Right hindlimb (tissue), 1 donor: Measurements from ENCODE around the gene ZCCHC9.
"Not testable (repeated sequence)": the region's sequence is repeated elsewhere in the genome, so short reads cannot be mapped to it uniquely, and the experiment has no call there.

Source experiments
- DNase-seq: peaks from one replicate; pipeline ENCODE4 v3.0.0-alpha.2; 2018

Gene ZCCHC9

GRCh38 chr5:81310402-81311063 is 9.1 kb downstream of the ZCCHC9 start:
- no peak for DNase-seq

- no peak for DNase-seq
These were observed 11.9 kb downstream of the ZCCHC9 start for GRCh38 chr5:81313278-81313677.

GRCh38 chr5:81313686-81314085 is 12.3 kb downstream of the ZCCHC9 start:
- no peak for DNase-seq

GRCh38 chr5:81314581-81314980 is 13.2 kb downstream of the ZCCHC9 start:
- no peak for DNase-seq

- DNase-seq = no peak
These were observed 13.9 kb downstream of the ZCCHC9 start for GRCh38 chr5:81315336-81315735.

GRCh38 chr5:81315830-81316229 is 14.4 kb downstream of the ZCCHC9 start:
- no peak for DNase-seq

- no peak for DNase-seq
These were observed 15.2 kb downstream of the ZCCHC9 start for GRCh38 chr5:81316571-81316970.

GRCh38 chr5:81317536-81317935 is 16.1 kb downstream of the ZCCHC9 start:
- DNase-seq = no peak

GRCh38 chr5:81326554-81326953 is 25.2 kb downstream of the ZCCHC9 start:
- DNase-seq = no peak

- no peak for DNase-seq
These were observed 33.1 kb downstream of the ZCCHC9 start for GRCh38 chr5:81334304-81335061.

GRCh38 chr5:81335946-81336345 is 34.6 kb downstream of the ZCCHC9 start:
- DNase-seq = no peak

GRCh38 chr5:81336556-81336955 is 35.2 kb downstream of the ZCCHC9 start:
- DNase-seq = no peak

GRCh38 chr5:81337803-81338202 is 36.4 kb downstream of the ZCCHC9 start:
- no peak for DNase-seq

GRCh38 chr5:81338213-81338612 is 36.8 kb downstream of the ZCCHC9 start:
- DNase-seq = not testable (repeated sequence)

- no peak for DNase-seq
These were observed 43.3 kb downstream of the ZCCHC9 start for GRCh38 chr5:81344736-81345135.

GRCh38 chr5:81345411-81346003 is 44.1 kb downstream of the ZCCHC9 start:
- no peak for DNase-seq

- DNase-seq = no peak
These were observed 47.8 kb downstream of the ZCCHC9 start for GRCh38 chr5:81349161-81349560.

- DNase-seq = no peak
These were observed 49.1 kb downstream of the ZCCHC9 start for GRCh38 chr5:81350507-81350906.

GRCh38 chr5:81353189-81353588 is 51.8 kb downstream of the ZCCHC9 start:
- DNase-seq = no peak

- DNase-seq = no peak
These were observed 52.7 kb downstream of the ZCCHC9 start for GRCh38 chr5:81354093-81354492.

- no peak for DNase-seq
These were observed 54.2 kb downstream of the ZCCHC9 start for GRCh38 chr5:81355291-81356251.

GRCh38 chr5:81359108-81359507 is 57.7 kb downstream of the ZCCHC9 start:
- no peak for DNase-seq

GRCh38 chr5:81359881-81360280 is 58.5 kb downstream of the ZCCHC9 start:
- DNase-seq = no peak
